IPS-18a (cell line): Measurements from ENCODE around the gene SHPK.

Source experiments
- H3K27ac ChIP-seq: one replicate; pipeline ENCODE4 v1.5.1; 2013; ENCODE audit warnings: low read length
- H3K27me3 ChIP-seq: one replicate; pipeline ENCODE4 v1.6.1; 2013; ENCODE audit warnings: mild to moderate bottlenecking, low read length; ENCODE audit not compliant: control insufficient read depth, insufficient read depth
- H3K36me3 ChIP-seq: one replicate; pipeline ENCODE4 v1.6.1; 2013; ENCODE audit warnings: low read depth, low read length; ENCODE audit not compliant: control insufficient read depth
- H3K4me1 ChIP-seq: one replicate; pipeline ENCODE4 v1.6.1; 2013; ENCODE audit warnings: low read depth, low read length; ENCODE audit not compliant: control insufficient read depth
- H3K4me3 ChIP-seq: one replicate; pipeline ENCODE4 v1.5.1; 2013; ENCODE audit warnings: low read length
- H3K9ac ChIP-seq: one replicate; pipeline ENCODE4 v1.6.1; 2013; ENCODE audit warnings: mild to moderate bottlenecking, low read length, moderate library complexity
- H3K9me3 ChIP-seq: one replicate; pipeline ENCODE4 v1.6.1; 2013; ENCODE audit warnings: low read depth, low read length; ENCODE audit not compliant: control insufficient read depth

Gene SHPK

GRCh38 chr17:3672571-3672970 lies 36.5 kb upstream of the SHPK start:
- Histone ChIP-seq H3K4me3 (no peak overlapping the region), H3K9me3 (no peaks in the 10 kb centered on the region), H3K4me1 (peaks cover 3% of the 10 kb centered on the region), H3K9ac (no peak overlapping the region), H3K27me3 (no peaks in the 10 kb centered on the region), H3K36me3 (no peaks in the 10 kb centered on the region), H3K27ac (no peak overlapping the region)

GRCh38 chr17:3669548-3669947 lies 33.5 kb upstream of the SHPK start:
- peaks cover 3% of the 10 kb centered on the region for H3K4me1 ChIP-seq
- H3K36me3 ChIP-seq = no peaks in the 10 kb centered on the region
- H3K27ac ChIP-seq = no peak overlapping the region
- H3K4me3 ChIP-seq = peak overlapping the region; percentile 92
- no peaks in the 10 kb centered on the region for H3K27me3 ChIP-seq
- H3K9ac ChIP-seq = peak overlapping the region; percentile 94
- H3K9me3 ChIP-seq = no peaks in the 10 kb centered on the region

- H3K4me3 ChIP-seq = peak overlapping the region; percentile 92
- peak overlapping the region; percentile 94 for H3K9ac ChIP-seq
- no peaks in the 10 kb centered on the region for H3K9me3 ChIP-seq
- peaks cover 3% of the 10 kb centered on the region for H3K4me1 ChIP-seq
- H3K27ac ChIP-seq = peak overlapping the region; percentile 59
- H3K27me3 ChIP-seq = no peaks in the 10 kb centered on the region
- no peaks in the 10 kb centered on the region for H3K36me3 ChIP-seq
Measured at GRCh38 chr17:3669085-3669347, 33.0 kb upstream of the SHPK start.

GRCh38 chr17:3668279-3669084 lies 32.4 kb upstream of the SHPK start, which contains the start of the genes EMC6 and TAX1BP3:
Gene EMC6 (plus strand): TSS chr17:3668812. CDS start chr17:3669147, 335 bp downstream.
Gene TAX1BP3 (minus strand): TSS chr17:3668578. CDS start chr17:3668526, 52 bp downstream.
- H3K4me1 ChIP-seq = peaks cover 3% of the 10 kb centered on the region
- H3K4me3 ChIP-seq = peak within 1 kb of the TSS; percentile 92
- H3K9ac ChIP-seq = peak within 1 kb of the TSS; percentile 94
- H3K9me3 ChIP-seq = no peaks in the 10 kb centered on the region
- H3K27me3 ChIP-seq = no peaks in the 10 kb centered on the region
- peak within 1 kb of the TSS; percentile 64 for H3K27ac ChIP-seq
- H3K36me3 ChIP-seq = no peaks in the 10 kb centered on the region

- peak overlapping the region; percentile 92 for H3K4me3 ChIP-seq
- H3K9me3 ChIP-seq = no peaks in the 10 kb centered on the region
- peaks cover 3% of the 10 kb centered on the region for H3K4me1 ChIP-seq
- no peaks in the 10 kb centered on the region for H3K27me3 ChIP-seq
- peak overlapping the region; percentile 64 for H3K27ac ChIP-seq
- peak overlapping the region; percentile 82 for H3K9ac ChIP-seq
- no peaks in the 10 kb centered on the region for H3K36me3 ChIP-seq
Measured at GRCh38 chr17:3667366-3668278, 31.6 kb upstream of the SHPK start.

GRCh38 chr17:3666516-3666915 lies 30.5 kb upstream of the SHPK start:
- Histone ChIP-seq H3K36me3 (no peaks in the 10 kb centered on the region), H3K4me3 (no peak overlapping the region), H3K27me3 (no peaks in the 10 kb centered on the region), H3K4me1 (peaks cover 3% of the 10 kb centered on the region), H3K9me3 (no peaks in the 10 kb centered on the region), H3K27ac (no peak overlapping the region), H3K9ac (no peak overlapping the region)

GRCh38 chr17:3665834-3666233 lies 29.8 kb upstream of the SHPK start:
- no peak overlapping the region for H3K9ac ChIP-seq
- H3K36me3 ChIP-seq = no peaks in the 10 kb centered on the region
- H3K27me3 ChIP-seq = no peaks in the 10 kb centered on the region
- peaks cover 3% of the 10 kb centered on the region for H3K4me1 ChIP-seq
- no peak overlapping the region for H3K27ac ChIP-seq
- no peak overlapping the region for H3K4me3 ChIP-seq
- no peaks in the 10 kb centered on the region for H3K9me3 ChIP-seq

- H3K27me3 ChIP-seq = no peaks in the 10 kb centered on the region
- no peak overlapping the region for H3K27ac ChIP-seq
- H3K9ac ChIP-seq = no peak overlapping the region
- no peak overlapping the region for H3K4me3 ChIP-seq
- no peaks in the 10 kb centered on the region for H3K9me3 ChIP-seq
- no peaks in the 10 kb centered on the region for H3K4me1 ChIP-seq
- no peaks in the 10 kb centered on the region for H3K36me3 ChIP-seq
Measured at GRCh38 chr17:3663102-3664011, 27.3 kb upstream of the SHPK start.

GRCh38 chr17:3660311-3660891 lies 24.4 kb upstream of the SHPK start:
- Histone ChIP-seq H3K4me3 (no peak overlapping the region), H3K9ac (no peak overlapping the region), H3K27ac (no peak overlapping the region), H3K36me3 (no peaks in the 10 kb centered on the region), H3K4me1 (no peaks in the 10 kb centered on the region), H3K9me3 (no peaks in the 10 kb centered on the region), H3K27me3 (no peaks in the 10 kb centered on the region)

- H3K27me3 ChIP-seq = no peaks in the 10 kb centered on the region
- no peak overlapping the region for H3K27ac ChIP-seq
- no peaks in the 10 kb centered on the region for H3K36me3 ChIP-seq
- no peaks in the 10 kb centered on the region for H3K4me1 ChIP-seq
- H3K9me3 ChIP-seq = no peaks in the 10 kb centered on the region
- no peak overlapping the region for H3K9ac ChIP-seq
- H3K4me3 ChIP-seq = no peak overlapping the region
Measured at GRCh38 chr17:3659541-3660111, 23.6 kb upstream of the SHPK start.
